Measurements from ENCODE around the gene ADPGK.
"Not testable (repeated sequence)": the region's sequence is repeated elsewhere in the genome, so short reads cannot be mapped to it uniquely, and the experiment has no call there.

The ADPGK gene

GRCh38 chr15:72783640-72784455 is at the start of gene ADPGK:
Gene ADPGK (minus strand): TSS chr15:72783758. CDS start chr15:72783691, 67 bp downstream.
- DNase-seq, result peak; percentile 98

DNA sequence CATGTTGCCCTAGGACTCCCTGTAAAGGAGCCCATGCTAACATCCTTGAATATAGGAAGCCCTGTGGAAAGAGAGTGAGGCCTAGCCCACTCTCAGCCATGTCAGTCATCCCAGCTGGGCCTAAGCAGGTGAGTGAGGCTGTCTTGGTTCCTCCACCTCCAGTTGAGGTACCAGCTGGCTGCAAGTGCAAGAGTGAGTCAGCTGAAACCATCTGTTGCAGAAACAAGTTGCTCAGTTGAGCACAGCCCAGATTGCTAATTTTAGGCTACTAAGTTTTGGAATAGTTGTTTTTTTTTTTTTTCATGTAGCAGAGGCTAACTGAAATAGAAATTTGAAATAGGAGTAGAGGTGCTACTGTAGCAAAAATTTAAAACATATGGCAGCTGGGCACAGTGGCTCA is 43.7 kb upstream of the ADPGK start:
- no peak for DNase-seq

DNA sequence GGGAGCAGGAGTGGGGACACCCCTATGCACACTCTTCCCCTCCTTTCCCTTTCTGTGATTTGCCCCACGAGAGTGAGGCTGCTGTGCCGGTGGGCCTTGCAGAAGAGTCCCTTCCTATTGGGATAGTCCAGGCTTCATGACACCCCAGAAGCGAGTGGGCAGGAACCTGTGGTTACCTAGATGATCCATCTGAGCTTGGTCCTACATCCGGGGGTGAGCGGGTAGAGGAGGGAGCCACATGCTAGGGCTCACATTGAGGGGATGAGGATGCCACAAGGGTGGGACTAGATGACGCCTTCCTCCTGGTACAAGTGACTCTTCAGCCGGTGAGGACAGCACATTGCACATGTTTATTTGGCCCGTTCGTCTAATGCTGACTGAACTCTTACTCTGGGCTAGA is 43.1 kb upstream of the ADPGK start:
- DNase-seq, result no peak

GRCh38 chr15:72825829-72826228 is 42.3 kb upstream of the ADPGK start:
- DNase-seq, result peak; percentile 30

DNA sequence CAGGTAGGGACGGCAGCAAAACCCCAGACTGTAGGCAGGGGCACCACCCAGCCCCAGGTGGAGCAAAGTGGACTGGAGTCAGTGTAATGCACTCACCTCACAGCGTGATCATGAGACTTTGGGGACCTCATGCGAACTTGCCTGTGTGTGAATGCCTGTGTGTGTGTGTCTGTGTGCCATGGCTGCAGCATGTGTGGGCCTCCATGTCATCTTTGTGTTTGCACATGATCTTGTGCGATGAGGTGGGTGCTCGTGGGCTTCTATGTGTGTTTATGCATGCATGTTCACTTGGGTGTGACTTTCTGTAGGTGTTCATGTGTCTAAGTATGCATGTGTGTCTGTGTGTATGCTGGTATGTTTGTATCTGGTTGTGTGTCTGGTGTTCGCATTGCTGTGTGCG is 41.2 kb upstream of the ADPGK start:
- DNase-seq, result no peak

DNA sequence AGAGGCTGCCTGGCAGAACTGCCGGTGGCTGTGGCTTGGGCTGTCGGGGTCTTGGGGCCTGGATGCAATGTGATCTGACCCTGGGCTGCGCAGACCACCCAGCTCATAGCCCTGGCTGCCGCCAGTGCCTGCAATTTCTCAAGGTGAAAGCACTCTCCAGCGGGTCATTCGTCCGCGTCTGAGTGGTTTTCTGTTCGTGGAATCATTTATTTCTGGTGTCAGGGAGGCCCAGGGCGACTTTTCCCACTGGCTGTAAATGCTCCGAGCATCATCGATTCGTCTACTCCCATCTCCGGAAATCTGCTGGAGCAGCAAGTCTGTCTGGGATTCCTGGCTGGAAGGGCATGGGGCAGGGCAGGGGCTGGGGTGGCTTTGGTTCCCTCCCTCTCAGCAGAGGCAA is 40.6 kb upstream of the ADPGK start:
- no peak for DNase-seq

- DNase-seq, result no peak
Measured at GRCh38 chr15:72820278-72820677, 36.7 kb upstream of the ADPGK start.

DNA sequence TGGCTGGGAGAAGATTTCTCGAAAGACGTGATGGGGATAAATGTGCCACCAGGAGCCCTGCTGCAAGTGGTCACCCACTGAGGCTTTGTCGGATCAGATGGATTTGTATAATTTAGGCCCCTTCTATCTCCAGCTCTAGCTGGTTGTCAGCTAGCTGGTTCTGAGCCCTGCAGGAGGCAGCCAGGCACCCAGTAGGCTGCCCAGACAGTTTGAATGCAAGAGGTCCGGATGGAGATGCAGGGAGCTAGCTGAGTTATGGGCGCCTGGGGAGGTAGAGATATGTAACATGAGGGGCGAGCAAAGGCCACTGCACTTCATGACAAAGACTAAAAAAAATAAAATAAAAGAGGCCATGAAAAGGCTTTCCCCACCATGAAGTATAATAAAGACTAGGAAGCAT is 35.1 kb upstream of the ADPGK start:
- DNase-seq, result no peak

- no peak for DNase-seq
Measured at GRCh38 chr15:72813345-72814004, 29.9 kb upstream of the ADPGK start.

DNA sequence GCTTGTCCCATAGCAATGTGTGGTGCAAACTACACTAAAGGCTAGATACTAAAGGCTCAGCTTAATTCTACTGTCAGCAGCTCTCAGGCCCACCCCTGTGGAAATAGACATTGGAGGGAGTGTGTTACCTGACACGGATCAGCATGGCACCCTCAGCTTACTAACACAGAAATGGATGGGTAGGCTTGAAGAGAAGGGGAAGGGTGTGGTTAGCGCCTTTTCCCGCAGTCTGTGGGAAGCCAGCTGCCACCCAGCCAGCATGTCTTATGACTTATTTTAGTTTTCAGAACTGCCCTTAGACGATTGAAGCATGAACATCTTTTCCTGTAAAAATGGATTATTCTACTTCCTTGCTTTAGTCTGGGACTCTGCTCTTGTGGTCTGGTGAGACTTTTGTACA is 25.8 kb upstream of the ADPGK start:
- DNase-seq, result no peak

- DNase-seq, result not testable (repeated sequence)
Measured at GRCh38 chr15:72807346-72807745, 23.8 kb upstream of the ADPGK start.

- DNase-seq, result no peak
Measured at GRCh38 chr15:72803006-72803405, 19.4 kb upstream of the ADPGK start.

DNA sequence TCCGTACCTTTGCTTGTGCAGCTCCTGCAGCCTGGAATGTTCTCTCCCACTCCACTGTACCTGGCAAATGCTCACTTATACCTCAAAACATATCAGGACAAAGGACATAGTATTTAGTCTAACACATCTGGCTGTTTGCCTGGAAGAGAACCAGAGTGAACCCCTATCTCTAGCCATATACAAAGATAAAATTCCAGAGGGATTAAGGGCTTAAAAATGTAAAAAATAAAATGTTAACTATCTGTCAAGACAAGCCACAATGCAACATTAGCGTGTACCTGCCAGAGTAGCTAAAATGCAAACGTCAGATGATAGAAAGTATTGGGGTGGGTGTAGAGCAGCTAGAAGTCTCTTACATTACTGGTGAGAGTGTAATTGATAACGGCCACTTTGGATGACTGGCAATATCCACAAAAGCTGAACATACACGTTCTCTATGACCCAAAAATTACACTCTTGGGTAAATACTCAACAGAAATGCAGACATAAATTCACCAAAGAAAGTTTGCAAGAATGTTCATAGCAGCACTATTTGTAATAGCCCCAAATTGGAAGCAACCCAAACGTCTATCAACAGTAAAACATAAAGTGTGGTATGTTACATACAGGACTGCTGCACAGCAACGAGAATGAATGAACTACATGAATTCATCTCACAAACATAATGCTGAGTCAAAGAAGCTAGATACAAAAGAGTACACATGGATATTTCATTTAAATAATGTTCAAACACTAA is 18.2 kb upstream of the ADPGK start:
- no peak for DNase-seq

GRCh38 chr15:72800833-72801481 is 17.4 kb upstream of the ADPGK start:
- no peak for DNase-seq

DNA sequence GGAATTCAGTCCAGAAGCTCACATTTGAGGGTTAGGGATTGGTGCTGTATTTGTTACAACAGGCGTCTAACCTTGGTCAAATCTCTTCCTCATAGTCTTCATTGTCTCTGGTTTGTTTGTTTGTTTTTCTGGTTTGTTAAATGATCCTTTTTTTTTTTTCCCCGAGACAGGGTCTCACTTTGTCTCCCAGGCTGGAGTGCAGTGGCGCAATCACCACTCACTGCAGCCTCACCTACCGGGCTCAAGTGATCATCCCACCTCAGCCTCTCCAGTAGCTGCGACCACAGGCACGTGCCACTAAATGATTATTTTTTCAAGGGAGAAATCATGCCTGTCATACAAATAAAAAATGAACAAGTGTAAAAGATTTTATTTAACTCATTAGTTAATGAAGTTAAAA is 14.3 kb upstream of the ADPGK start:
- no peak for DNase-seq

GRCh38 chr15:72797338-72797689 is 13.8 kb upstream of the ADPGK start:
- DNase-seq, result no peak

DNA sequence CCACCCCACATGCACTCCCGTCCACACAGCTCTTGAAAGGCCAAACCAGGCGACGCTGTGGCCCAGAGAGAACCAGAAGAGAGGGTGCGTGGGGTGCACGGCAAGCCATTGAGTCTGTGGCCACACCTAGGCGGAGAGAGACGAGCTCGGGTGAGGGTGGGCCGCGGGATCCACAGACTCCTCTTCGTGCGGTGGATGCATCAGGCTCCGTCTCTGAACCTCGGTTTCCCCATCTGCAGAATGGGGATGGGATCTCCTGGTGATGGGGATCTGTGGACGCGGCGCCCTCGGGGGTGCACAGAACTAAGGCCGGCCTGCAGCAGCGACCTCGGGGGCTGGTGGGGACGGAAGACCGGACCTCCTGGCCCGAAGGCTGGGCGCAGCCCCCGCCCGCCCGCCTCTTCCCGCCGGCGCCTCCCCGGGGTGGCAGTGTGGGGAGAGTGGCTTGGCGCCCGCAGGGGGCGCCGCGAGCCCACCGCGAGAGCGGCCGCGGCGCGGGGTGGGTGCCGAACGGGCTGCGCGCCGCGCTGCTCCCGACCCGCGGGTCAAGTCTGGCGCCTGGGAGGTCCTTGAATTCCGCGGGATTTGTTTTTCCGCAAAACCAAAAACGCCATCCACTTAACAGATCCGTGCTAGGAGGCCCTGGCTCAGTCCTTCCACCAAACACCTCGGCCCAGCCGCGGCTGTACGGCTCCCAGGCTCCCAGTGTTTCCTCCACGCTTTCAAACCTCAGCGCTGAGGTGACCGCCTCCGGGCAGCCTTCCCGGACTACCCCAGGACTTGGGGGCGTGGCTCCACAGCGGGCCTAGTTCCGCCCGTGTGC is 13.2 kb upstream of the ADPGK start:
- peak; percentile 82 for DNase-seq

DNA sequence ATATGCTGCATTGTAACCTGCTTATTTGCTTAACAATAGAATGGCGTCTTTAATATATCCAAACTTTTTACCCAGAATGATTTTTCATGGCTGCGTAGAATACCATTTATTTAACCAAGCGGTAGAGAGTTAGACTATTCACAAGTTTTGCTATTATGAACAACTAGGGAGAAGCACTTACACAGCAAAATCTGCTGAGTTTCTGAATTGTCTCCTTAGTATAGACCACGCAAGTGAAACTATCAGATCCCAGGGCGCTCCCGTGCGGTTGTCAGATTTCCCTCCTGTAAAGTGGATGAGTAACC is 12.6 kb upstream of the ADPGK start:
- DNase-seq, result no peak

DNA sequence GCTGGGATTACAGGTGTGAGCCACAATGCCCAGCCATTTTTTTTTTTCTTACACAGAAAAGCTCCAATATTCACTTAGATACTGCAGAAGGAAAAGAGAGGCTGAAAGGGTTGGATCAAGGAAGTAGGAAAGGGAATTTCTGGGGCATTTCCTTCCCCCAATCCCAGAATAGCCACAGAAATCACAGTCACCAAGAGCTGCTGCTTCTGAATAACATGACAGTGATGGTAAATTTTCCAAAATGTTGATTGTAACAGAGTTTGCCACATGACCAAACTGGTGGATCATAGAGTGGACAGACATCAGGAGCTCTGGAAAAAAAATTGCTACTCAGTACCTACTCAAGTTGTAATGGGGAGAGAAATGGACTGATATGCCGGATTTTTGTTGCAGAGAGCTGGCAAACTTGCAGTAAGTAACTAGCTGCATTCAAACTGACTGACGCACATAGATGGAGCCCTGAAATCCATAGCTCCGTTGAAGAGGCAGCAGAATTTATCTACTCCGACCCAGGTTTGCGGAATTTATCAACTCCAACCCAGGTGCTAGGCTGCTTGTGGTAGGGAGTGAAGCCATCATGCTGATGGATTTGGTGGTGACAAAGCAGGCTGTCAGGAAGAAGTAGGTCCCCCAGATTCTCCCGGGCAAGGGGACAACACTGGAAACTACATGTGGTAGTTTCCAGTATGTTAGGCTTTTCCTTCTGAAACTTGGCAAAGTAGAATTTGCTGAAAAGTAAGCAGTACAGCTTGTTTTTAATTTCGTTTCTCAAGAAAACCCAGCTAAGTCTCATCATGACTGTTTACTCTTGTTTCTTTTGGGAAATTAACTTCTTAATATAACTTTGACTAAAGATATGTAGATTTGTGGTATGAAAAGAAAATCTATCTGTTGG is 10.5 kb upstream of the ADPGK start:
- no peak for DNase-seq

DNA sequence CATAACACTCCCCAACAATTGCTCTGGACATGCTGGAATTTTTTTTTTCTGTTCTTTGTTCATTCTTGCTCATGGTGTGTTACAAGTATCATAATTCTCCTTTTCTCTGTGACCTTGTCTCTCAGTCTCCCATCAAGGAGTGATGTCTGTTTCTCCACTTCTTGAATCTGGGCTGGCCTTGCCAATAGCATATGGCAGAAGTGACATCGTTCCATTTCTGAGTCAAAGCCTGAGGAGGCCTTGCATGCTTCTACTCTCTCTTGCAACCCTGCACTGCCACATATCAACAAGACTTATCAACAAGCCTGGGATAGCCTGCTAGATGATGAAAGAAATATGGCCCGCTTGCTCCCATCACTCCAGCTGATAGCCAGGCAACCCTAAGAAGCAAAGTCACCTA is 8.9 kb upstream of the ADPGK start:
- DNase-seq, result no peak

- no peak for DNase-seq
Measured at GRCh38 chr15:72790302-72790910, 6.8 kb upstream of the ADPGK start.

All from eye (tissue), 1 donor.